Muscle of leg (tissue), 11 donors: Measurements from ENCODE around the gene COL27A1. TPM values are rescaled to one million over a fixed set of nuclear protein-coding genes. Genes with fewer than 3 reads are reported as not detected.

Experiments
- DNase-seq: peaks from one replicate; pipeline ENCODE4 v3.0.0; 2013
- H3K27ac ChIP-seq: one replicate; pipeline ENCODE4 v1.5.1; 2013; ENCODE audit warnings: mild to moderate bottlenecking, low read length, control low read depth
- H3K27me3 ChIP-seq: one replicate; pipeline ENCODE4 v1.6.1; 2013; ENCODE audit warnings: low read length; ENCODE audit not compliant: control insufficient read depth, insufficient read depth
- H3K36me3 ChIP-seq: one replicate; pipeline ENCODE4 v1.6.1; 2013; ENCODE audit warnings: low read length; ENCODE audit not compliant: control insufficient read depth, insufficient read depth
- H3K4me1 ChIP-seq: one replicate; pipeline ENCODE4 v1.6.1; 2013; ENCODE audit warnings: low read length; ENCODE audit not compliant: control insufficient read depth, insufficient read depth
- H3K4me3 ChIP-seq: one replicate; pipeline ENCODE4 v1.5.1; 2013; ENCODE audit warnings: low read length, control low read depth
- H3K9me3 ChIP-seq: replicated peaks from 2 replicates; pipeline ENCODE4 v1.6.1; 2013; ENCODE audit warnings: low read depth, low read length; ENCODE audit not compliant: control insufficient read depth
- WGBS: methylation state at CpG from one replicate; pipeline ENCODE4 v1.1.5; 2013; ENCODE audit warnings: missing lambda C conversion rate; ENCODE audit not compliant: insufficient coverage; 5-methylcytosine and 5-hydroxymethylcytosine counted together
- polyA plus RNA-seq, 8 donors: library from polyadenylated mRNA; unstranded; fragments of 120-200 nt; gene quantifications; one replicate each; pipeline versions ENCODE4 v1.2.1 to v1.2.3, GENCODE V29; 2013; ENCODE audit warnings: inconsistent platforms in 1 of 8, low replicate concordance in 1 of 8; ENCODE audit not compliant: insufficient read length in 8 of 8, insufficient read depth in 1 of 8
- total RNA-seq: library from RNA; stranded (reverse); fragments of 120-200 nt; gene quantifications from one replicate; pipeline ENCODE4 v1.2.4, GENCODE V29; 2013

The COL27A1 gene
- total and polyA plus RNA-seq, 9 donors = 22.1 to 41.3 (median 33.9) TPM

- no peak overlapping the region for H3K4me3 ChIP-seq
- peaks cover 2% of the 10 kb centered on the region for H3K27me3 ChIP-seq
- H3K4me1 ChIP-seq = peaks cover 92% of the 10 kb centered on the region
- H3K9me3 ChIP-seq = no peaks in the 10 kb centered on the region
- peak; percentile 36 for DNase-seq
- WGBS = 48% methylated on average over 8 of the region's 11 CpGs
- H3K27ac ChIP-seq = peak overlapping the region; percentile 26
- H3K36me3 ChIP-seq = peaks cover 28% of the 10 kb centered on the region
Measured at GRCh38 chr9:114176624-114177291, 21.4 kb downstream of the COL27A1 start.

DNA sequence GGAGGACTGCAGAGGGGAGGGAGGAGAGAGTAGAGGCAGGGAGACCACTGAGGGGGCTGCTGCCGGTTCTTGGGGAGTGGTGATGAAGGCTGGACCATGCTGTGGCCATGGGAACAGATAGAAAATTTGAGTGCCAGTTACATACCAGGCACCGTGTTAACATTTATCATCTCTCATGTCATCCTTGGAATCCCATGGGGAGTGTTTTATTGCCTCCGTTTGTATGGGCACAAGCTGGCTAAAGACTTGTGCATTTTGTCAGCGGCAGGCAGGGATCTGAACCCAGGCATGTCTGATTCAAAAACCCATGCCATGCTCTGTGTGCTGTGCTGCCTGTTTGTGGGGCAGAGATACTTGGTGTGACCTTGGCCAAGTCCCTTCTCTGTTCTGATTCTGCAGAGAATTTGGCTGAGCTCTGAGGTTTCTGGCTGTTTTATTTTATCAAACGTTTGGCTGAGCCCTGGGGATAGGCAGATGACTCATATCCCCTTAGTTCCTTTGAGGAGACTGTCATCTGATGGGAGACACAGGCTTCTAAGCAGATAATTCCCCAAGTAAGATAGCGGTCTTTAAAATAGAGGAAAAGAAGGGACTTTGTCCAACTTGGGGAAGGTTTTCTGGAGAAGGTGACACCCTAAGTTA is 22.2 kb downstream of the COL27A1 start:
- H3K36me3 ChIP-seq = peaks cover 23% of the 10 kb centered on the region
- H3K27ac ChIP-seq = no peak overlapping the region
- H3K9me3 ChIP-seq = no peaks in the 10 kb centered on the region
- peak; percentile 46 for DNase-seq
- WGBS = 52% methylated on average over 4 of the region's 6 CpGs
- H3K4me3 ChIP-seq = no peak overlapping the region
- peaks cover 88% of the 10 kb centered on the region for H3K4me1 ChIP-seq
- H3K27me3 ChIP-seq = peaks cover 2% of the 10 kb centered on the region

DNA sequence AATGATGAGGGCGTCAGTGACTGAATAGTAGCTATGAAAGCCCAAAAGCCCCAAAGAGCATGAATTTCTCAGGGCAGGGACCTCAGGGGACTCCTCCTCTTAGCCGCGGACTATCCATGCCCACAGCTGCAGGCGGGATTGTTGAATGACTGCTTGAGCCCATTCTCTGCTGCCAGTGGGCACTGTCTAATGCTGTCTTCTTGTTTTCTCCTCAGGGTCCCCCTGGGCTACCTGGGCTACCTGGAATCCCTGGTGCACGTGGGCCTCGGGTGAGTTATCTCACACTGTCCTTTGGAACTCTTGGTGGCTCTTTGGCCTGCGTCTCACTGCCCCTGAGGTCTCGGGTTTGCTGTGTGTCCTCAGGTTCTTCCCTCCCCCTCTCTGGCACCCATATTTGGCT is 22.7 kb downstream of the COL27A1 start:
- Histone ChIP-seq H3K27me3 (peaks cover 2% of the 10 kb centered on the region), H3K36me3 (peaks cover 24% of the 10 kb centered on the region), H3K27ac (no peak overlapping the region), H3K4me1 (peaks cover 82% of the 10 kb centered on the region), H3K9me3 (no peaks in the 10 kb centered on the region), H3K4me3 (no peak overlapping the region)
- no peak for DNase-seq
- WGBS = 81% methylated on average over 6 of the region's 8 CpGs

- no peak overlapping the region for H3K27ac ChIP-seq
- peaks cover 76% of the 10 kb centered on the region for H3K4me1 ChIP-seq
- 77% methylated on average over 7 of the region's 10 CpGs for WGBS
- H3K36me3 ChIP-seq = peaks cover 31% of the 10 kb centered on the region
- no peaks in the 10 kb centered on the region for H3K9me3 ChIP-seq
- peak; percentile 27 for DNase-seq
- peaks cover 2% of the 10 kb centered on the region for H3K27me3 ChIP-seq
- no peak overlapping the region for H3K4me3 ChIP-seq
Measured at GRCh38 chr9:114178756-114179450, 23.6 kb downstream of the COL27A1 start.

DNA sequence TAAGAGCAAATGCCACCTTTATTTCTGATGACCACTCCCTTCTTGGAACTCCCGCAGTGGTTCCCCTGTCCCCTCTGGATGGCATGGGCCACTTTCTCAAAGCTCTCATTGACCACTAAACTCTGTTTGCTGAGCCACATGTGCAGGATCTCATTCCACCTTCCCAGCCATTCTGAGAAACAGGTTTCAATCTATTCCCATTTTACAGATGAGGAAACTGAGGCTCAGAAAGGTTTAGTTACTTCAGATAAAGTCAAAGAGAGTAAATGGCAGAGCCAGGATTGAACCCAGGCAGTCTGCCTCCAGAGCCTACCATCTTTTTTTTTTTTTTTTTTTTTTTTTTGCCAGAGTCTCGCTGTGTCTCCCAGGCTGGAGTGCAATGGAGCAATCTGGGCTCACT is 24.2 kb downstream of the COL27A1 start:
- H3K4me3 ChIP-seq = no peak overlapping the region
- H3K27ac ChIP-seq = no peak overlapping the region
- no peak for DNase-seq
- peaks cover 70% of the 10 kb centered on the region for H3K4me1 ChIP-seq
- no peaks in the 10 kb centered on the region for H3K9me3 ChIP-seq
- peaks cover 2% of the 10 kb centered on the region for H3K27me3 ChIP-seq
- WGBS = 100% methylated on average over 2 of the region's 2 CpGs
- H3K36me3 ChIP-seq = peaks cover 37% of the 10 kb centered on the region

GRCh38 chr9:114180696-114181606 is 25.6 kb downstream of the COL27A1 start:
- H3K27ac ChIP-seq = peak overlapping the region; percentile 88
- peaks cover 44% of the 10 kb centered on the region for H3K36me3 ChIP-seq
- H3K4me3 ChIP-seq = no peak overlapping the region
- H3K4me1 ChIP-seq = peaks cover 65% of the 10 kb centered on the region
- no peaks in the 10 kb centered on the region for H3K9me3 ChIP-seq
- H3K27me3 ChIP-seq = peaks cover 2% of the 10 kb centered on the region
- DNase-seq = peak; percentile 89
- WGBS = 14% methylated on average over 9 of the region's 14 CpGs

- no peak overlapping the region for H3K4me3 ChIP-seq
- peaks cover 50% of the 10 kb centered on the region for H3K36me3 ChIP-seq
- H3K27me3 ChIP-seq = peaks cover 2% of the 10 kb centered on the region
- peaks cover 66% of the 10 kb centered on the region for H3K4me1 ChIP-seq
- H3K27ac ChIP-seq = peak overlapping the region; percentile 88
- no peaks in the 10 kb centered on the region for H3K9me3 ChIP-seq
- 48% methylated on average over 3 of the region's 9 CpGs for WGBS
- peak; percentile 74 for DNase-seq
Measured at GRCh38 chr9:114181607-114182409, 26.5 kb downstream of the COL27A1 start.

DNA sequence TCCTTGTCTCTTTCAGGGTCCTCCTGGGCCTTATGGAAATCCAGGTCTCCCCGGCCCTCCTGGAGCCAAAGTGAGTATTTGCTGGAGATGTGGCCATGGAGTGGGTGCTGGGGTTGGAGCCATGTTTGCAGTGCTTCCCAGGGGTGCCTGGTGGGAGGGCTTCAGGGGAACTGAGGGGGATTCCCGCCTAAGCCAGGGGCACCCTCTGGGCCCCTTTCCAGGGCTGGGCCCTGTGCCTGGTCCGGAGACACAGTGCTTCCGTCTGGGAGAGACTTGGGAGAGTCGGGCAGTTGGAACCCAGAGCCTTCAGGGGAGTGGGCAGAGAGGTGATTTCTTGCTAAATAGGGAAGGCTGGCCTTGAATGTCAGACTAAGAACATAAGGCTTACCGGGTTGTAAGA is 27.7 kb downstream of the COL27A1 start:
- DNase-seq = no peak
- Histone ChIP-seq H3K4me3 (no peak overlapping the region), H3K4me1 (peaks cover 57% of the 10 kb centered on the region), H3K27ac (no peak overlapping the region), H3K27me3 (peaks cover 2% of the 10 kb centered on the region), H3K9me3 (no peaks in the 10 kb centered on the region), H3K36me3 (peaks cover 50% of the 10 kb centered on the region)
- 71% methylated on average over 5 of the region's 6 CpGs for WGBS

DNA sequence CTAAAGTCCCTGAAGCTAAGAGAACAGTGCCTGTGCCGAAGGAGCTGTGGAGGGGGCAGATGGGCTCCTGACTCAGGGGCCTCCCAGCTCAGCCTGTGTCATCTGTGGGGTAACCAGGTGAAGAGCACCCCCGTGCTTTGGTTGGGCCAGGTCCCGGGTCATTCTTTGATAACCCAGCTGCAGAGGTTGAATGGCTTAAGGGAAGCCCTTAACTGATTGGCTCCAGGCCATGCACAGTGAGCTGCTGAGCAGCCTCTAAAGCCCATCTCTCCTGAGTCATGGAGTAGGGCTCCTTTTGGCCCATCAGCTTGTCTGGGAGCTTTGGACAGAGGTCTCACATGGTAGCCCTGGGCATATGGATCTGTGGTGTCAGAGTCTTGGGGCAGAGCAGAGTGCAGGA is 28.7 kb downstream of the COL27A1 start:
- H3K4me1 ChIP-seq = peaks cover 46% of the 10 kb centered on the region
- H3K4me3 ChIP-seq = no peak overlapping the region
- no peaks in the 10 kb centered on the region for H3K9me3 ChIP-seq
- peaks cover 43% of the 10 kb centered on the region for H3K36me3 ChIP-seq
- no peak overlapping the region for H3K27ac ChIP-seq
- 95% methylated on average over 2 of the region's 3 CpGs for WGBS
- peaks cover under 1% of the 10 kb centered on the region for H3K27me3 ChIP-seq
- DNase-seq = no peak
